HL-60/S4 (cell line): ENCODE data around the gene BPIFB2.
"Not testable (repeated sequence)": the region's sequence is repeated elsewhere in the genome, so short reads cannot be mapped to it uniquely, and the experiment has no call there.

Experiments used
- in situ Hi-C: fragments of 300-500 bp; cut with MboI; formaldehyde crosslinking; loops from 2 replicates; pipeline ENCODE4 v1.14.3; 2022; ENCODE audit warnings: low sequenced_read_pairs

BPIFB2 gene

GRCh38 chr20:32970115-32970972 lies 37.2 kb upstream of the BPIFB2 start:
- in situ Hi-C loops, result no loop called here

- in situ Hi-C loops, result no loop called here
Observed at GRCh38 chr20:32970973-32971300, 36.6 kb upstream of the BPIFB2 start.

- in situ Hi-C loops, result no loop called here
Observed at GRCh38 chr20:32971703-32972161, 35.8 kb upstream of the BPIFB2 start.

GRCh38 chr20:32972181-32973076 lies 35.1 kb upstream of the BPIFB2 start:
- in situ Hi-C loops, result no loop called here

GRCh38 chr20:32973077-32973717 lies 34.3 kb upstream of the BPIFB2 start:
- in situ Hi-C loops, result no loop called here

- in situ Hi-C loops, result not testable (repeated sequence)
Observed at GRCh38 chr20:32974204-32975064, 33.1 kb upstream of the BPIFB2 start.

- in situ Hi-C loops, result not testable (repeated sequence)
Observed at GRCh38 chr20:32975121-32975520, 32.4 kb upstream of the BPIFB2 start.

DNA sequence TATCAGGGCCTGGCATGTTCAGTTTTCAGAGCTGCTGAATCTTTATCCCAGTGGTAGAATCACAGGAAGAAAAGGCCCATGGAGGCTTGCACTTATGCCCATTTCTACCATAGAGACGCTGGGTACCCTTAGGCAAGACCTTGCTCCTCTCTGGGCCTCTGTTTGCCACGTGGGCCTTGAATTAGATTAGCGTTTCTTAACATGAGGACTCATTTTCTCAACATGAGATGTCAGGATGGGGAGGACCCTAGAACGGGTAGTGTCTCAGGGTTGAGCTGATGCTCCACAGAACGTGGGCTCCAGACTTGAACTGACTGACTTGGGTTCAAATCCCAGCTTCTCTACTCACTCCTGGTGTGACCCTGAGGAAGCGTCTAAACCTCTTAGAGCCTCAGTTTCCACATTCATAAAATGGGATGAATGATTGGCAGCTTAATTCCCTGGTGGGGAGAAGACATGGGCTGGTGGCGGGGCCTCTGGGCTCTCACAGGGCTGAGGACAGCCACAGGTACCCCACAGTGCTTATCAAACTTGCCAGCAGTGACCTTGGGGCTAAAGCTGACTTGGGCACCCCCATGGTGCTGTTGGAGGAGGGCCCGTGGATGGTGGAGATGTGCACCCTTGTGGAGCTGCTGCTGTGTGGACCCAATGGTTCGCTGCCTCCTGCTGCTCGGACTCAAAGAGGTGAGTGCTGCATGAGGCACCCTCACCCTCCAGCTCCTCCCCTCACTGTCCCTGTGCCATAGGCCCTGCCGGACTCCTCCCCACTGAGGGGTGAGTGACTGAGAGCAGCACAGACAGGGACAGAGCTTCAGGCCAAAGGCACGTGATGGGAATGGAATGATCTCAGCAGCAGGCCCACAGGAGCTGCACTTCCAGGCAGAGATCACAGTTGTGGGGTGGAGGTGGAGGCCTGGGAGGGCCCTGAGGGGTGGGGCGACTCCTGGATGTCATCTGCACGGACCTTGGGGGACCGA lies 31.5 kb upstream of the BPIFB2 start:
- in situ Hi-C loops, result no loop called here

- in situ Hi-C loops, result no loop called here
Observed at GRCh38 chr20:32976746-32977145, 30.8 kb upstream of the BPIFB2 start.

GRCh38 chr20:32977281-32978008 lies 30.1 kb upstream of the BPIFB2 start:
- in situ Hi-C loops, result no loop called here

- in situ Hi-C loops, result no loop called here
Observed at GRCh38 chr20:32978009-32978335, 29.5 kb upstream of the BPIFB2 start.

- in situ Hi-C loops, result no loop called here
Observed at GRCh38 chr20:32979201-32979998, 28.1 kb upstream of the BPIFB2 start.

DNA sequence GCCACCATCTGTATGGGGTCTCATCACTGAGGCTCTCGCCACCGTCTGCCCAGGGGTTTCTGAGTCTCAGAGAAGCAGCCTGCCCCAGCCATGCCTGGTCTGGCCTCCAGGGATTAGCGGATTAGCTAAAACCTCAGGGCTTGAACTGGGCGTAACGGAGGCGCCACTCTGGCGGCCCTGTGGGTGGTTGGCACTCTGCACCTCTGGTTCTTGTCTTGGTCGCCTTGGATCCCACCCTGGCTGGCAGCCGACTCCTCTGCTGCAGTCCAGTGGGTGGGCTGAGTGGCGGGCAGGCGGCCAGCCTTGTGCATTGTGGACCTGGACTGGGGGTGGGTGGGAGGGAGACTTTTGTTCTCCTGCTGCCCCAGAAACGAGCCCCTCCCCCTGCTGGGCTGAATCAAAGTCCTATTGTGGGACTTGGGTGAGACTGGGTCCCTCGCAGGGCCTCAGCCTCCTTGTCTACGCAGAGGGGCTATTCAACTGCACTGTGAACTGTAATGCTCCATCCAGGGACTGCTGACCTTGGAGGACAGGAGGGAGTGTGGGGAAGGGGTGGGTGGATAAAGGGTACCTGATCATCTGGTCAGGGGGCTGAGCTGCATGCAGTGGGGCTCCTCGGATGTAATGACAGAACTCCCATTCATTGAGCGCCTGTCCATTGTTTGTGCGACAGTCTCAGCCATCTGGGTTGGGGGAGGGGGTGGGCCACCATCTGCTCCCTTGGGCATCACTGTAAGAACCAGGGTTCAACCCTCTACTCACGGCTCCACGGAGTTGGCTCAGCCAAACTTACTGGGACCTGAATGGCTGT lies 27.2 kb upstream of the BPIFB2 start:
- in situ Hi-C loops, result no loop called here

DNA sequence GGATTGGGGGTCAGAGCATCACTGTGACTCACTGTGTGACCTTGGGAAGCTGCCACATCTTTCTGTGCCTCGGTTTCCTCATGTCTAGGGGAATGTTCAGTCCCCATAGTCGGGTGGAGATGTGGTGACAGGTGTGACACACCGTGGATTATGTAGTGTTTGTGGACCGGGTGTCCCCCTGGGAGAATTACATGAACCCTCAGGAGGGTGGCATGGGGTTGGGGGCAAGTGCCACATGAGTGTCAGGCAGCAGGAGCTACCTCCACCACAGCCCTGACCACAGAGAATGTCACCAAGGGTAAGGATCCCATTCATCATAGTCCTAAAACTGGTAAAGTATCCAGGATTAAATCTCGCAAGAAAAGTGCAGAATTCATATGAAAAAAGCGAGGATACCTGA lies 26.5 kb upstream of the BPIFB2 start:
- in situ Hi-C loops, result no loop called here

GRCh38 chr20:32982617-32983458 lies 24.7 kb upstream of the BPIFB2 start:
- in situ Hi-C loops, result no loop called here

- in situ Hi-C loops, result no loop called here
Observed at GRCh38 chr20:32983459-32984112, 23.9 kb upstream of the BPIFB2 start.
